ENCODE results near the gene KRTAP4-16.
"Not testable (repeated sequence)": the region's sequence is repeated elsewhere in the genome, so short reads cannot be mapped to it uniquely, and the experiment has no call there.

The KRTAP4-16 gene

GRCh38 chr17:41069031-41069430, 33.0 kb downstream of the KRTAP4-16 start:
- DNase-seq = no peak

- DNase-seq = no peak
Measured at GRCh38 chr17:41067281-41067680, 34.7 kb downstream of the KRTAP4-16 start.

GRCh38 chr17:41065829-41066624, 36.0 kb downstream of the KRTAP4-16 start, which contains the start of gene KRTAP2-4:
Gene KRTAP2-4 (minus strand): TSS chr17:41065879. CDS start chr17:41065845, 34 bp downstream.
- DNase-seq = no peak

GRCh38 chr17:41065016-41065689, 36.9 kb downstream of the KRTAP4-16 start:
- not testable (repeated sequence) for DNase-seq

- DNase-seq = no peak
Measured at GRCh38 chr17:41064301-41064700, 37.7 kb downstream of the KRTAP4-16 start.

- no peak for DNase-seq
Measured at GRCh38 chr17:41063449-41063848, 38.6 kb downstream of the KRTAP4-16 start.

- DNase-seq = no peak
Measured at GRCh38 chr17:41061964-41062363, 40.0 kb downstream of the KRTAP4-16 start.

GRCh38 chr17:41060052-41060604, 41.9 kb downstream of the KRTAP4-16 start, which contains the start of gene KRTAP2-3:
Gene KRTAP2-3 (minus strand): TSS chr17:41060114. CDS start chr17:41060050, 64 bp downstream.
- DNase-seq = no peak

GRCh38 chr17:41059276-41060051, 42.5 kb downstream of the KRTAP4-16 start:
- not testable (repeated sequence) for DNase-seq

- DNase-seq = no peak
Measured at GRCh38 chr17:41058741-41059140, 43.3 kb downstream of the KRTAP4-16 start.

GRCh38 chr17:41057547-41057946, 44.5 kb downstream of the KRTAP4-16 start:
- DNase-seq = no peak

GRCh38 chr17:41055130-41055529, 46.9 kb downstream of the KRTAP4-16 start, which contains the start of gene KRTAP2-2:
Gene KRTAP2-2 (minus strand): TSS chr17:41055230. CDS start chr17:41055211, 19 bp downstream.
- not testable (repeated sequence) for DNase-seq

GRCh38 chr17:41054556-41054955, 47.5 kb downstream of the KRTAP4-16 start:
- not testable (repeated sequence) for DNase-seq

- DNase-seq = no peak
Measured at GRCh38 chr17:41054025-41054424, 48.0 kb downstream of the KRTAP4-16 start.

- no peak for DNase-seq
Measured at GRCh38 chr17:41052566-41052965, 49.4 kb downstream of the KRTAP4-16 start.

All from stimulated activated CD4-positive, alpha-beta T cell treated with anti-CD3 and anti-CD28 coated beads, Interleukin-2, amount 100 ng/mL, for 24 hours (primary cell).